NCI-H2171 (cell line): Measurements from ENCODE around the gene PLPP3.
A peak's percentile ranks its signal among the peaks of the same experiment; 100 is the strongest.

Source experiments
- DNase-seq: peaks from one replicate; lab custom pipeline; 2025; lab: John Stamatoyannopoulos, UW

PLPP3 gene

DNA sequence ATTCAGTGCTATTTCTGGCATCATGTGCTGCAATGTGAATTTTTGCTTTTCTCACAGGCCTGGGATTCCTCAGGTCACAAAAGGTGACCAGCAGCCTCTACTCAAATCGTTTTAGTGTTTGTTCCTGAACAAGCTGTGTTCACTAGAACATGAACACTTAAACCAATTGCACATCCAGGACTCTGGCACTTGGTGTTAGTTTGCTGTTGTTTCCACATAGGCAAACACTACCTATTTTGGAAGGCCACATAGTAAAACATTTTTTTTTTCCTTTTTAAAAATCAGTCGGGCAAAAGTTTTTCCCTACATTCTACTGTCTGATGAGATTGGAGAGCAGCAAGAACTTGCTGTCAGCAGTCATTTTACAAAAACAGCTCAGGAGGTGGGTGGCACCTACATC lies 83.2 kb downstream of the PLPP3 start:
- DNase-seq, result no peak

DNA sequence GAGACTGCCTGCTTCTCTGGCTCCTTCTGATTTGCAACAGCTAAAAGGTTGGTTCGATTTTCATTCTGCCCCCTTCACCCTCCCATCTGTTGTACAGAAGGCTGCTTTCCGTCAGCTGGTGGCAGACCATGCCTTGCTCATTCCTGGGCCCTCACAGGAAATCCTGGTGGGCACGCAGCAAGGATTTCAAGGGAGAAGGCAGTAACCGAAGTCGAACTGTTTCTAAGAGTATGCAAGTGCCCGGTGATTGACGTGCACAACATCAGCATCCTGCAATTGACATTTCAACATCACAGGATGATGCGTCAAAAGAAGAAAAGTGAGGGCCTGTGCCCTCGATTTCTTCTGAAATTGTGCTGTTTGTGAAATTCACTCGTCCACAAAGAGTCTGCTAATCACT lies 83.8 kb downstream of the PLPP3 start:
- no peak for DNase-seq

DNA sequence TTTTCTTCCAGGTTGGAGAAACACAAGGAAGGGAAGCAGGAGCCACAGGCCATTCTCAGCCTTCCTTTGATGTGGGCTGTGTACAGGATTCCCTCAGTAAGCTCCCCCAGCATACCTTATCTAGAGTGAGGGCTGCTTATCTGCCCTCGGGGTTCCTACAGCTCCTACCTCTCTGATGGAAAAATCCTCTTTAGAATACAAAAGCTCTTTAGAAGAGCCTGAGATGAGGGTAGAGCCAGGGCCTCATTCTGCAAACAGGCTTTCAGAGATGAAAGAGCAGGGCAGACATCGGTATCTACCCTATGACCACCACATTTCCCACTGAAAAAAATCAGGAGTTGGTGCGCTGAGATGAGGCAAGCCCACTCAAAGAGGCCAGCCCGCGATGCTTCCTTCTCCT lies 85.1 kb downstream of the PLPP3 start:
- DNase-seq, result no peak

DNA sequence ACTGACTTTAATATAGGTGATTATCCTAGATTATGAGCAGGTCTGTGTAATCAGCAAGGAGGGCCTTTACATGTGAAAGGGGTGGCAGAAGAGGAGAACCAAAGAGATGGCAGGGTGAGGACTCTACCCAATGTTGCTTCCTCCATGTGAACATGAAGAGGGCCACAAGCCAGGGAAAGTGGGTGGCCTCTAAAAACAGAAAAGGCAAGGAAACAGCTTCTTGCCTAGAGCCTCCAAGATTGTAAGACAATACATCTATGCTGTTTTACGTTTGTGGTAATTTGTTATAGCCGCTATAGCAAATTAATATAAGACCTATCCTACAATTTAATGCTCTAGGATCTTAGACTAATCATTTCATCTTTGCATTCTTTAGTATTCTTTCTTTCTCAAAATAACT lies 85.5 kb downstream of the PLPP3 start:
- DNase-seq, result no peak

DNA sequence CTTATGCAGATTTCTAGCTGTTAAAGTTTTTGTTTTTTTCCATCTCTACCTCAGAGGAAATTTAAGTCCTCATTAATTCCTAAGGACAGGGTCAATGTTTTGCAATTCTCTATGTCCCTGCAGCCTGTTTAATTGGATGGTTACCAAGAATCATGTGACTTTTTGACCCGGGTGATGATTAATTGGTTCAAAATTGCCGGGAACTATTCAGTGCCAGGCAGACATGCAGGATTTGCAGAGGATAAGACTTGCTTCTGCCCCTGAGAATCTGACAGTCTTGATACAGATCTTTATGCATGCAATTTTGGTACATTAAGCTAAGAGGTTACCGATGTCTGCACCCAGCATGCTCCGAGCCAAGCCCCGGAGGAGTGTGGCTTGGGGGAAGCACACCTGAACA lies 87.9 kb downstream of the PLPP3 start:
- DNase-seq, result no peak

DNA sequence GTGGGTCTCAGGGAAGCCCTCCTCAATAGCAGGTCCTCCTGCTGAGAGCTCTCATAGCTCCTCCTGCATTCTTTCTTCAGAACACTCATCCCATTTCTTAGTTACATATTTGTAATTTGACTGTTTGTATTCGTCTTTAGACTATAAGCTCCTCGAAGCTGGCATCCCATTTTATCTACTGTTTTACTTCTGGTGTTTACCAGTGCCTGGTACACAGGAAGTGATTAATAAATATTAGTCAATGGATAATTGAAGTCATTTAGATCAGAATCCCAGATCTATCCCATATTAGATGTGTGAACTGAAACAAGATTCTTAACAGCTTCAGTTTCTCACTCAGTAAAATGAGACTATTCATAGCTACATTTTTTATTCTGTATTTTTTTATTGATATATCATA lies 88.7 kb downstream of the PLPP3 start:
- DNase-seq, result no peak

DNA sequence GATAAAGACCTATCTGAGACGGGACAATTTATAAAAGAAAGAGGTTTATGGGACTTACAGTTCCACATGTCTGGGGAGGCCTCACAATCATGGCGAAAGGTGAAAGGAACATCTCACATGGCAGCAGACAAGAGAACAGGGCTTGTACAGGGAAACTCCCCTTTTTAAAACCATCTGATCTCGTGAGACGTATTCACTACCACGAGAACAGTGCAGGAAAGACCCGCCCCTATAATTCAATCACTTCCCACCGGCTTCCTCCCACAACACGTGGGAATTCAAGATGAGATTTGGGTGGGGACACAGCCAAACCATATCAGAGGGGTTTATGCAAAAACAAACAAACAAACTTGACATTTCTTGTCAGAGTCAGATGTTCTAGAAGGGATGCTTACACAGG lies 89.7 kb downstream of the PLPP3 start:
- DNase-seq, result no peak

DNA sequence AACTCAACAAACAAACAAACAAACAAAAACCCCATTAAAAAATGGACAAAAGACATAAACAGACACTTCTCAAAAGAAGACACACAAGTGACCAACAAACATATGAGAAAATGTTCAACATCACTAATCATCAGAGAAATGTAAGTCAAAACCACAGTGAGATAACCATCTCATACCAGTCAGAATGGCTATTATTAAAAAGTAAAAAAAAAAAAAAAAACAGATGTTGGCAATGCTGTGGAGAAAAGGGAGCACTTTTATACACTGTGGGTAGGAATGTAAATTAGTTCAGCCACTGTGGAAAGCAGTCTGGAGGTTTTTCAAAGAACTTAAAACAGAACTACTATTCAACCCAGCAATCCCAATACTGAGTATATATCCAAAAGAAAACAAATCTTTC lies 94.7 kb downstream of the PLPP3 start:
- DNase-seq, result no peak

DNA sequence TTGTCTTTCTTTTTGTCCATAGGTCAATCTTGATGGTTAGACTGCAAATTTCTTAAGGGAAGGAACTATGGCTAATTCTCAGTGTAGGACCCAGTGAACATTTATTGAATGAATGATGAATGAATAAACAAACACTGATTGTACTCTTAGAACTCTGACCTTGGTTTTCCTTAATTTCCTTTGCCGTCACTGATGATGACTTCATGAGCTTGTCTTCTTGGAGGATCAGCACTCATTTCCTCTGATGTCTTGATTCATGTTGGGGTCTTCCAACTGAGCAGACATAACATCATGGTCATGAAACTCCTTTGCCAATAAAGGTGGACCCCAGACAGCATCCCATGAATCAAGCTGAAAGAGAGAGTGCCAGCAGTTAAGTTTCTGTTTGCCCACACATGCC lies 96.3 kb downstream of the PLPP3 start:
- no peak for DNase-seq

DNA sequence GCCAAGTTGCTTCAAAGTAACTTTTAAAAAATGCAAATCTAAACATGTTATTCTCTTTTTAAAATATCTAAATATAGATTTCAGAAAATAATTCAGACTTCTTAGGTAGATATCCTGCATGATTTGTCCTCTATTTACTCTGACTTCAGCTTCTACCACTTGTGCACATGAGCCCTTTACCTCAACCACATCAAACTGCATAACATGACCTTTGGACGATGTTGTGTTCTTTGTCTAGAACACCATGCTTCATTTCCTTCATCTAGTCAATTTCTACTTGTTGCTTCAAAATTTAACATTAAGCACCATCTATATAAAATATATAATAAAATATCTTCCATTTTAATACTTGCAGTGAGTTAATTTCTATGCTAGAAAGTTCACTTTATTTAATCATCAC lies 96.9 kb downstream of the PLPP3 start:
- DNase-seq, result no peak

DNA sequence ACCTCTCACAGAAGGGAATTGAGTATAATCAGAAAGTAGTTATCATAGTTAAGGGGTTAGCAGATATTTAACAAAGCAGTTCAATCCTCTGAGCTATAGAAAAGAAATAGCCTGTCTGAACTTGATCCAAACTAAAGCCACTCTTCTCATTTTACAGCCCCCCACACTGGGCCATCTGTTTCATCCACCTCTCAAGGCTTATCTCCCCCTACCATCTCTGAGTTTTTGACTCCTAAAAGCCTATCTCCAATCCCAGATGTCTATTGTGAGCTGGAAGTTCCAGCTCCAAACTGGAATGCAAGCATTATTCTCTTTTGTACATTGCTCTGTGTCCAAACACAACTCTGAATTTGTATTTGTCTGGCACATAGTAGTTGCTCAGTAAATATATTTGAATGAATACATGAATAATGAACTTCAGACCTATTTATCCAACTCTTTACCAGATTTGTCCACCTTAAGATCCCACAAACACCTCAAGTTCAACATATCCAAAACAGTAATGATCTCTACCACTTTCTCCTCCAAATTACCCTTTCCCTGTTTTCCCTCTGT lies 98.1 kb downstream of the PLPP3 start:
- peak; percentile 73 for DNase-seq

DNA sequence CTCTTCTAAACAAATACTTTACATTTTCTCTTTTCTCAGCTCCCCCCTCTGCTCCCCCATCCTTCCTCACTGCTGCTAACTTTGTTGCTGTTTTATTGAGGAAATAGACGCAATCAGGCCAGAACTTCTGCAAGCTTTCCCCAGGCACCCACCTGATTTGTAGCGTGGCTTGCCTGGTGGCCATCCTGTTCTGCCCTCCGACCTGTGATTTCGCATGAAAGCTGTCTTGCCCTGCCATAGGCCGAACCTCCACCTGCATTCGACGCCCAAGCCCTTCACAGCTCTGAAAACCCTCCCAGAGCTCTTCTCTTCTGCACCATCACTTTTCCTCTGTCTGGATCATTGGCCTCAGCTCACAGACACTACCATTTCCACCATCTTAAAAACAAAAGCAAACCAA lies 100.6 kb downstream of the PLPP3 start:
- DNase-seq, result no peak

DNA sequence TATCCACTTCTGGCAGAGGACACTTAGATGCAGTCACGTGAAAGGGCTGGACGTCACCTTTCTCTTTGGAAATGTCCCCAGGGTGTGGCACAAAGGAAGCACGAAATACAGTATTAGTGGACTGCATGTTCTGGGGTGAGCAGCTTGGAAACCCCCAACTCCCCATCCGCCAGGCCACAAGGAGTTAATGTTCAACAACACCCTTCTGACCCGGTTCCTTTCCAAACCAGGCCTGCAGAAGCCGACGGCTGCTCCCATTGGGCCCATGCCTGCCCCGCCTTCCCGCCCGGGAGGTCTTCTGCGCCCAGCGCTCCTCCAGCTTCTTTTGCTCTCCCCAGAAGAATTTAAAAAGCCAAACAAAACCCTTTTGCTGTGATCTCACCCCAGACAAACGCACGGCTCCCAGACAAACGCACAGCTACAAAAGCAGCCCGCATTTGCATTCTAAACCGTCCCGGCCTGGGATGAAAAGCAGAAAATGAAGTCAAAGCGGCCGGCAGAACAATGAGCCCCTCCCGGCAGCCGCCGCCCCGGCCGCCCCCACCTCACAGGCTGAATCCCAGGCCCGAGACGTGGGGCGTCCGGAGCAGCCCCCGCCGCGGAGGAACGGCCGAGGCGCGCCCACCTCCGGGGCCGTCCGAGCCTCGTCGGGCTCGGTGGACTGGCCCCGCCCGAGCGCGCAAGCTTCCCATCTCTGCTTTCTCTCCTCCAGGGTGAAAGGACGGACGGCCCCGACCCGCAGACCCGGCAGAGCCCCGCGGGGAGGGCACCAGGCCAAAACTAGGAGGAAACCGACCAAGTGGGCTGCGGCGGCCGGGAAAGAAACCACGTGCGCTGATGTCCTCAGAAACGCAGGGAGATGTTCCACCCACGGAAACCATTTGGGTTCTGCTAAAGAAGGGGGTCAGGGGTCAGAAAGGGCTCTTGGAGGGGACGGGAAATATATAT lies 101.9 kb downstream of the PLPP3 start:
- DNase-seq, result no peak

DNA sequence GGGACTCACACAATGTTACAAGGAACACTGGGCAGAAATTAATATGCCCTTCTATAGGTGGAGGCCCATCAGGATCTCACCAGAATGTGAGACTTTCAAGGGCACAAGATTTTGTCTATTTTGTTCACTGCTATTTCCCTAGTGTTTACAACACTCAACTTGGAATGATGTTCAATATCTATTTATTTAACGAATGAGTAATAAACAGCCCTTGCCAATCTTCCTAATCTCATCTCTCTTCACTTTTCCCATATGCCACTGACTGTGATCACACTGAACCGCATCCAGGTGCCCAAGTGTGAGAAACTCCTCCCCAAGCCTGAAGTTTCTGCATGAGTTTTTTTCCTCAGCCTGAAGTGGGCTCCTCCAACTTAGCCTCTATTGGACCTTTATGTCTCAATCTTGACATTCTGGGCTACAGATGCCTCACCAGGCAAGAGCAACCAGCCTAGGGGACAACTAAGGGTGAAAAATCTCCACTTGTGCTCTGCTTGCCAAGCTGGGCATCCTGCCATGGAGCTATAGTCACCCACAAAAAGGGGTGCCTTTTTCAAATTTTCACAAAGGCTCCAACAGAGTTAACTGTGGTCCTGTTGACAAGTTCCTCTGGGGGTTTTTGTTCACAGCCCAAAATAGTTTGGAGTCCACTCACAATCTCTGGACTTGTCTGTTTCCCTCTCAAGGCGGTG lies 105.6 kb downstream of the PLPP3 start:
- no peak for DNase-seq

DNA sequence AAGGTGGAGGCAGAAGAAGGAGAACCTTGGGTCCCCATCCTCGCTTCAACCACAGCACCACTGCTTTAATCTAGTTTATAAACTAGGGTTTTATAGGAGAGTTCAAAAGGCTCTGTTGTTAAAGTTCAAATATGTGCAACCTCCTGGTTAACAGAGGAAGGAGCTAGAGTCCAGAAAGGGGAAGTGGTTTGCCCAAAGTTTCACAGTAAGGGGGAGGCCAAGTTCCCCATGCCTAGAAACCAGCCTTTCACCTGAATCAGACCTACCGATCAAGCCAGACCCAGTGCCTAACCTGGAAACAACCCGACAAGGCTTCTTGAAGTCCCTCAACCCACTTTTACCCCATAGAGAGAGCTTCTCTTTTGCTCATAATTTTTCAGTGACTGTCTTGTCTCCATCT lies 106.5 kb downstream of the PLPP3 start:
- no peak for DNase-seq

DNA sequence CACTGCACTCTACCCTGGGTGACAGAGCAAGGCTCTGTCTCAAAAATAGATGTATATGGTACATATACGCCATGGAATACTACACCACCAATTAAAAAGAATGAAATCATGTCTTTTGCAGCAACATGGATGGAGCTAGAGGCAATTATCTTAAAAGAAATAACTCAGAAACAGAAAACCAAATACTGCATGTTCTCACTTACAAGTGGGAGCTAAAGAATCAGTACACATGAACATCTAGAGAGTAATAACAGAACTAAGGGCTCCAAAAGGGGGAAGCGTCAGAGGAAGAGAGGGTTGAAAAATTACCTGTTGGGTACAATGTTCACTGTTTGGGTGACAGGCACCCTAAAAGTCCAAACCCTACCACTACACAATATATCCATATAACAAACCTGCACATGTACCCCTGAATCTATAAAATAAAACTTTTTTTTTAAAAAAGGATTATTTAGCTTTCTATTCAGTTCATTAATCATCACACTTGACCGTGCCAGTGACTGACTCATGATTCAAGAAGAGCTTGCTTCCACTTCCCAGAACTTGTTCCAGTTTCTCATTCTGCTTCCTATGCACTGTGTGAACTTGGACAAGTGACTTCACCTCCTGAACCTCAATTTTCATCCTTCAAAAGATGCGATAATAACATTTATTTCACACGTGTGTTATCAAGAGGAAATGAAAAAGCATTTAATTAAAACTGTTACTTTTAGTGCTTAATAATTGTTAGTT lies 109.6 kb downstream of the PLPP3 start:
- no peak for DNase-seq

DNA sequence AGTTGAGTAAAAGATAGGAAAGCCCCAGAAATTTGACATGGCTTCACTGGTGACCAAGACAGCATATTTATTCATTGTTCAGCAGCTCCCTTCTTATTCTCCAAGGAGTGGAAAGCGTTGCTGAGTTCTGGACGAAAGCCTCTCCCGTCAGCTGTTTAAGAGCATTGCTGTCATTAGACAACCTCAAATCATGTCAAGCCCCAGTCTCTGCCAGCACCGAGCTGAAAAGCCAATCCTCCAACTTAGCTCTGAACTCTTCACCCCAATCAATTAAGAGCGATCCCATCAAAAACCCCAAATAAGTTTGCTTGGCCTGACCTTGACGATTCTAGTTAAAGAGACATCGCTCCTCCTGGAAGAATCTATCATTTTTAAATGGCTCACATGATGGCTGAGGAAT lies 110.8 kb downstream of the PLPP3 start:
- DNase-seq, result no peak

DNA sequence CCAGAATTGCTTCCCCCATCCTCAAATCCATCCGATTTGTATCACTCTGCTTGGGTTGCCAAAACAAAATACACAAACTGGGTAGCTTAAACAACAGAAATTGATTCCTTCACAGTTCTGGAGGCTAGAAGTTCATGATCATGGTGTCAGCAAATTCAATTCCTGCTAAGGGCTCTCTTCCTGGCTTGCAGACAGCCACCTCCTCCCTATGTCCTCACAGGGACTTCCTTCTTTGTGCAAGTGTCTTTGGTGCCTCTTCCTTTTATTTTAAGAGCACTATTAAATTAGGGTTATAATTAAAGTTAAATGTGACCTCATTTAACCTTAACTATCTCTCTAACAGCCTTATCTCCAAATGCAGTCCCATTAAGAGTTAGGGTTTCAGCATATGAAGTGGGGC lies 112.8 kb downstream of the PLPP3 start:
- DNase-seq, result no peak

DNA sequence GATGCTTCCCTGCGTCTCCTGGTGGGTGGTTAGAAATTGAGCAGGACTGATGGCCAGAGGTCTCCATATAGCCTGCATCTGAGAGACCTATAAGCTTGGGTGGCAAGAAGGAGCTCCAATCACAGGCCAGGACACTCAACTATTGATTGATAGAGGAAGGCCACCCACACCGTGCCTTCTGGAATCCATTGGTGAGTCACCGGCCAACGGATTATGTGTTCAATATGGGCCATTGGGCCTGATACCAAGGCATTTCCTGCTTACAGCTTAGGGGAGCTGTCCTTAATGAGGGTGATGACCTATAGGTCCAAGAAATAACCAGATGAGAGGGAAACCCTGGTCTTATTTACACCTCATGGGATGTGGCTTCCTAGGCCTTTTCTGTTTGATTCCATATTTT lies 115.1 kb downstream of the PLPP3 start:
- no peak for DNase-seq

DNA sequence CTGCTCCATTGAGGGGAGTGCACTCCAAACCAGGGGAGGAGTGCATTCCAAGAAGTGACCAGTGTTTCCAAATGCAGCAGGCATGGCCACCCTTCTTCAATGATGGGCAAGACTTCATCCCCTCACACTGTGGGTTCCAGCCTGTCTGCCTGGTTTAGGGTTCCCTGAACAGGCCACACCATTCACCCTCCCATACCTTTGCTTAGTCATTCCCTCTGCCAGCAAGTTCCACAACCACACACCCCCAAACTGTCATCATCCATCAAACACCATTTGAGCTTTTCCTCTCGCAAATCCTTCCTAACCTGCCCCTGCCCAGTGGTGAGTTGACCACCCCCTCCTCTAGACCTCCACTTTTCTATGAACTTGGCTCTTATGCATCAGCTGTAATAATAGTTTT lies 116.0 kb downstream of the PLPP3 start:
- DNase-seq, result no peak

DNA sequence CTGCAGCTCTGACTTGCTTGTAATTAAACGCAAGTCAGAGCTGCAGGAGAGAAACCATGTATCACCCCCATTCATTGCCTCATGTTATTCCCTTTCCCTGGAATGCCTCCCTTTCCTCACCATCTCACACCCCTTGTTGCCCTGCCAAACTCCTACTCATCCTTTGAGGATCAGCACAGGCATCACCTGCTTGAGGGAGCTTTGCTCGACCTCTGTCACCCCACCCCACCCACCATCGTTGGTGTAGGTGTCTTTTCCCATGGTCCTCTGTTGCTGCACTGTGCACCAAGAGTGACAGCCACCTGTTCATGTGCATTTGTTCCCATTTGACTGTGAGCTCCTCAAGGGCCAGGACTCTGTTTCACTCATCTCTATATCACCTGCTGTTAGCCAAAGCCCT lies 117.2 kb downstream of the PLPP3 start:
- DNase-seq, result no peak
